A673 (cell line): Measurements from ENCODE around the gene TCF7L1.

Source experiments
- EZH2 ChIP-seq: fragments of 200-600 bp; sonication (generic); IDR thresholded peaks from 2 replicates; pipeline ENCODE4 v1.6.1; 2017; ENCODE audit warnings: borderline replicate concordance, low read depth, mild to moderate bottlenecking, mixed read lengths, antibody characterized with exemption, low read length; ENCODE audit not compliant: poor library complexity, severe bottlenecking
- TF ChIP-seq, protein P1 (sequence below): fragments of 300-800, 200-600 bp; sonication (generic); conservative IDR thresholded peaks from 2 replicates; pipeline ENCODE4 v1.5.1; 2017; ENCODE audit warnings: low read depth, mild to moderate bottlenecking, antibody characterized with exemption, low read length, moderate library complexity, mixed read lengths

DNA sequence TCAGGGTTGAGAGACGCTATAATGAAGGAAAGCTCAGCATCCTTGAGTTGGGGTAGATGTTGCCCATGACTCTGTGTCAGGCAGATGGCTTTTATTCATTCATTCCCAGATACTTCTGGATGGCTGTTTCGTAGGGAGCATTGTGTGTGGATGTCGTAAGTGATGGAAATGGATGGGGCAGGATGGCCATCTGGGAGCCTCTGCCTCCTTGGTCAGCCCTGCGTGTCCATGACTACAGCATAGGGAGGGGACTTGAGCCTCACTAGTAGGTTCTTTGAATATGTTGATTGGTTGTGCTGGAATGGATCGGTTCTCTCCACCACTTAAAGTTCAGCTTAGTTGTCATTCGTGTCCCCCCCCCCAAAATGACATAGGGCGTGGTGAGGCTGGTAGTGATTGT, 149.7 kb downstream of the TCF7L1 start:
- TF ChIP-seq, protein P1, sequence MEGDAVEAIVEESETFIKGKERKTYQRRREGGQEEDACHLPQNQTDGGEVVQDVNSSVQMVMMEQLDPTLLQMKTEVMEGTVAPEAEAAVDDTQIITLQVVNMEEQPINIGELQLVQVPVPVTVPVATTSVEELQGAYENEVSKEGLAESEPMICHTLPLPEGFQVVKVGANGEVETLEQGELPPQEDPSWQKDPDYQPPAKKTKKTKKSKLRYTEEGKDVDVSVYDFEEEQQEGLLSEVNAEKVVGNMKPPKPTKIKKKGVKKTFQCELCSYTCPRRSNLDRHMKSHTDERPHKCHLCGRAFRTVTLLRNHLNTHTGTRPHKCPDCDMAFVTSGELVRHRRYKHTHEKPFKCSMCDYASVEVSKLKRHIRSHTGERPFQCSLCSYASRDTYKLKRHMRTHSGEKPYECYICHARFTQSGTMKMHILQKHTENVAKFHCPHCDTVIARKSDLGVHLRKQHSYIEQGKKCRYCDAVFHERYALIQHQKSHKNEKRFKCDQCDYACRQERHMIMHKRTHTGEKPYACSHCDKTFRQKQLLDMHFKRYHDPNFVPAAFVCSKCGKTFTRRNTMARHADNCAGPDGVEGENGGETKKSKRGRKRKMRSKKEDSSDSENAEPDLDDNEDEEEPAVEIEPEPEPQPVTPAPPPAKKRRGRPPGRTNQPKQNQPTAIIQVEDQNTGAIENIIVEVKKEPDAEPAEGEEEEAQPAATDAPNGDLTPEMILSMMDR: no peak
- TF ChIP-seq EZH2: no peak
